Neural cell (in vitro differentiated cells): Measurements from ENCODE around the gene CDKAL1. TPM values are rescaled to one million over a fixed set of nuclear protein-coding genes. Genes with fewer than 3 reads are reported as not detected.

Source experiments
- H2AFZ ChIP-seq: fragments of 200-600, 300-800 bp; sonication (generic), shearing (Covaris generic); 2 replicates; pipeline ENCODE4 v1.6.0; 2014; ENCODE audit warnings: low read depth, mild to moderate bottlenecking, antibody characterized with exemption, low read length, moderate library complexity
- H3F3A ChIP-seq: fragments of 200-600 bp; shearing (Covaris generic); 2 replicates; pipeline ENCODE4 v1.6.1; 2016; ENCODE audit warnings: mild to moderate bottlenecking, moderate library complexity, mixed read lengths, antibody characterized with exemption, low read length; ENCODE audit not compliant: insufficient read depth, poor library complexity, severe bottlenecking
- H3K27ac ChIP-seq: fragments of 200-600, 300-800 bp; sonication (generic), shearing (Covaris generic); 2 replicates; pipeline ENCODE4 v1.5.1; 2014; ENCODE audit warnings: mild to moderate bottlenecking, low read length, moderate library complexity
- H3K27me3 ChIP-seq: fragments of 300-800, 200-600 bp; sonication (generic), shearing (Covaris generic); 2 replicates; pipeline ENCODE4 v1.6.0; 2014; ENCODE audit warnings: mild to moderate bottlenecking, low read depth, low read length, moderate library complexity; ENCODE audit not compliant: insufficient read depth
- H3K36me3 ChIP-seq: fragments of 300-800, 200-600 bp; sonication (generic), shearing (Covaris generic); 2 replicates; pipeline ENCODE4 v1.5.1; 2014; ENCODE audit warnings: mild to moderate bottlenecking, antibody characterized with exemption, low read length, moderate library complexity; ENCODE audit not compliant: insufficient read depth
- H3K4me2 ChIP-seq: fragments of 300-800, 200-600 bp; sonication (generic), shearing (Covaris generic); 2 replicates; pipeline ENCODE4 v1.6.0; 2014; ENCODE audit warnings: mild to moderate bottlenecking, low read length
- H3K4me3 ChIP-seq: fragments of 300-800, 200-600 bp; sonication (generic), shearing (Covaris generic); 2 replicates; pipeline ENCODE4 v1.5.1; 2014; ENCODE audit warnings: mild to moderate bottlenecking, low read length, moderate library complexity
- H3K79me2 ChIP-seq: fragments of 200-600 bp; shearing (Covaris generic); replicated peaks from 2 replicates; pipeline ENCODE4 v1.6.0; 2014; ENCODE audit warnings: mild to moderate bottlenecking, low read length, moderate library complexity; ENCODE audit not compliant: insufficient read depth
- H3K9ac ChIP-seq: fragments of 300-800, 200-600 bp; sonication (generic), shearing (Covaris generic); 2 replicates; pipeline ENCODE4 v1.6.1; 2016; ENCODE audit warnings: mild to moderate bottlenecking, low read length, mixed read lengths
- H3K9me2 ChIP-seq: fragments of 200-600 bp; shearing (Covaris generic); 2 replicates; pipeline ENCODE4 v1.6.1; 2016; ENCODE audit warnings: mild to moderate bottlenecking, low read length, mixed read lengths; ENCODE audit not compliant: insufficient read depth
- H3K9me3 ChIP-seq: fragments of 200-600, 300-800 bp; sonication (generic), shearing (Covaris generic); 2 replicates; pipeline ENCODE4 v1.6.1; 2016; ENCODE audit warnings: mild to moderate bottlenecking, mixed run types, low read length, moderate library complexity, mixed read lengths
- H4K20me1 ChIP-seq: fragments of 200-600 bp; shearing (Covaris generic); 2 replicates; pipeline ENCODE4 v1.6.1; 2016; ENCODE audit warnings: mild to moderate bottlenecking, mixed run types; ENCODE audit not compliant: insufficient read depth
- EP300 ChIP-seq: fragments of 450-650 bp; conservative IDR thresholded peaks from 2 replicates; pipeline ENCODE4 v1.6.1; 2014; ENCODE audit warnings: antibody characterized with exemption, mild to moderate bottlenecking, moderate library complexity; ENCODE audit not compliant: poor library complexity, severe bottlenecking
- EZH2 ChIP-seq: fragments of 200-600, 300-800 bp; shearing (Covaris generic), sonication (generic); IDR thresholded peaks from 2 replicates; pipeline ENCODE4 v1.6.1; 2014; ENCODE audit warnings: antibody characterized with exemption, low read length, borderline replicate concordance, mild to moderate bottlenecking; ENCODE audit not compliant: insufficient read depth, poor library complexity, severe bottlenecking
- MXI1 ChIP-seq: fragments of 450-650 bp; conservative IDR thresholded peaks from 2 replicates; pipeline ENCODE4 v1.6.1; 2014; ENCODE audit warnings: antibody characterized with exemption, mild to moderate bottlenecking; ENCODE audit not compliant: poor library complexity, severe bottlenecking
- POLR2AphosphoS5 ChIP-seq: IDR thresholded peaks from 2 replicates; pipeline ENCODE4 v1.6.1; 2012
- RAD21 ChIP-seq: fragments of 450-650 bp; conservative IDR thresholded peaks from 2 replicates; pipeline ENCODE4 v1.6.1; 2014; ENCODE audit warnings: antibody characterized with exemption, mild to moderate bottlenecking, moderate library complexity
- SMC3 ChIP-seq: fragments of 450-650 bp; conservative IDR thresholded peaks from 2 replicates; pipeline ENCODE4 v1.6.1; 2014; ENCODE audit warnings: antibody characterized with exemption, mild to moderate bottlenecking, moderate library complexity; ENCODE audit not compliant: poor library complexity
- TAF1 ChIP-seq: IDR thresholded peaks from 2 replicates; pipeline ENCODE4 v1.6.1; 2012; ENCODE audit warnings: low read depth
- polyA plus RNA-seq: library from polyadenylated mRNA; depleted of rRNA; stranded (reverse); fragments of >200 nt; gene quantifications from 2 replicates; pipeline ENCODE4 v1.2.3, GENCODE V29; 2014
- TF ChIP-seq, protein P1 (sequence below): fragments of 450-650 bp; IDR thresholded peaks from 2 replicates; pipeline ENCODE4 v1.5.1; 2014; ENCODE audit warnings: antibody characterized with exemption, mild to moderate bottlenecking, moderate library complexity; ENCODE audit not compliant: poor library complexity, severe bottlenecking
- TF ChIP-seq, protein P2 (sequence below): IDR thresholded peaks from 2 replicates; pipeline ENCODE4 v1.6.1; 2012; ENCODE audit warnings: borderline replicate concordance

CDKAL1 gene
- polyA plus RNA-seq, 1 donor from 2014 or later = 10.7 TPM

DNA sequence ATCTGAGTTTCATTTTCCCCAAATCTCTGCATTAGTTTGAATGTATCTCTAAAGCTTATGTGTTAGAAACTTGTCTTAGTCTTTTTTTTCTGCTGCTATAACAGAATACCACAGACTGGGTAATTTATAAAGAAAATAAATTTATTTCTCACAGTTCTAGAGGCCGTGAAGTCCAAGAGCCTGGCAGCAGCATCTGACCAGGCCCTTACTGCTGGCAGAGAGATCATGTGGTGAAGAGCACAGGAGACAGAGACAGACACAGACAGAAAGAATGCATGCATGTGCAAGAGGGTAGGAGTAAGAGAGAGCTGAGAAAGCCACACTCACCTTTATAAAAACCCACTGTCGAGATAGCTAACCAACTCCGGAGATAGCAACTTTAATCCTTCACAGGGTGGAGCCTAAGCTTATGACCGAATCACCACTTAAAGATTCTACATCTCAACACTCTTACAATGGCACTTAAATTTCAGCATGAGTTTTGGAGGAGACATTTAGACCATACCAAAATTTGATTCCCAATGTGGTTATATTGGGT, 646.6 kb downstream of the CDKAL1 start:
- H3K27ac ChIP-seq = no peak overlapping the region
- H3K27me3 ChIP-seq = no peaks in the 10 kb centered on the region
- H3F3A ChIP-seq = no peaks in the 10 kb centered on the region
- H3K4me3 ChIP-seq = no peak overlapping the region
- H3K79me2 ChIP-seq = no peaks in the 10 kb centered on the region
- H3K36me3 ChIP-seq = no peaks in the 10 kb centered on the region
- H3K9me3 ChIP-seq = no peaks in the 10 kb centered on the region
- TF ChIP-seq, protein P1, sequence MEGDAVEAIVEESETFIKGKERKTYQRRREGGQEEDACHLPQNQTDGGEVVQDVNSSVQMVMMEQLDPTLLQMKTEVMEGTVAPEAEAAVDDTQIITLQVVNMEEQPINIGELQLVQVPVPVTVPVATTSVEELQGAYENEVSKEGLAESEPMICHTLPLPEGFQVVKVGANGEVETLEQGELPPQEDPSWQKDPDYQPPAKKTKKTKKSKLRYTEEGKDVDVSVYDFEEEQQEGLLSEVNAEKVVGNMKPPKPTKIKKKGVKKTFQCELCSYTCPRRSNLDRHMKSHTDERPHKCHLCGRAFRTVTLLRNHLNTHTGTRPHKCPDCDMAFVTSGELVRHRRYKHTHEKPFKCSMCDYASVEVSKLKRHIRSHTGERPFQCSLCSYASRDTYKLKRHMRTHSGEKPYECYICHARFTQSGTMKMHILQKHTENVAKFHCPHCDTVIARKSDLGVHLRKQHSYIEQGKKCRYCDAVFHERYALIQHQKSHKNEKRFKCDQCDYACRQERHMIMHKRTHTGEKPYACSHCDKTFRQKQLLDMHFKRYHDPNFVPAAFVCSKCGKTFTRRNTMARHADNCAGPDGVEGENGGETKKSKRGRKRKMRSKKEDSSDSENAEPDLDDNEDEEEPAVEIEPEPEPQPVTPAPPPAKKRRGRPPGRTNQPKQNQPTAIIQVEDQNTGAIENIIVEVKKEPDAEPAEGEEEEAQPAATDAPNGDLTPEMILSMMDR = no peak
- TF ChIP-seq TAF1 (no peak), SMC3 (no peak), EP300 (no peak), MXI1 (no peak), EZH2 (no peak), RAD21 (no peak), POLR2AphosphoS5 (no peak)
- TF ChIP-seq, protein P2, sequence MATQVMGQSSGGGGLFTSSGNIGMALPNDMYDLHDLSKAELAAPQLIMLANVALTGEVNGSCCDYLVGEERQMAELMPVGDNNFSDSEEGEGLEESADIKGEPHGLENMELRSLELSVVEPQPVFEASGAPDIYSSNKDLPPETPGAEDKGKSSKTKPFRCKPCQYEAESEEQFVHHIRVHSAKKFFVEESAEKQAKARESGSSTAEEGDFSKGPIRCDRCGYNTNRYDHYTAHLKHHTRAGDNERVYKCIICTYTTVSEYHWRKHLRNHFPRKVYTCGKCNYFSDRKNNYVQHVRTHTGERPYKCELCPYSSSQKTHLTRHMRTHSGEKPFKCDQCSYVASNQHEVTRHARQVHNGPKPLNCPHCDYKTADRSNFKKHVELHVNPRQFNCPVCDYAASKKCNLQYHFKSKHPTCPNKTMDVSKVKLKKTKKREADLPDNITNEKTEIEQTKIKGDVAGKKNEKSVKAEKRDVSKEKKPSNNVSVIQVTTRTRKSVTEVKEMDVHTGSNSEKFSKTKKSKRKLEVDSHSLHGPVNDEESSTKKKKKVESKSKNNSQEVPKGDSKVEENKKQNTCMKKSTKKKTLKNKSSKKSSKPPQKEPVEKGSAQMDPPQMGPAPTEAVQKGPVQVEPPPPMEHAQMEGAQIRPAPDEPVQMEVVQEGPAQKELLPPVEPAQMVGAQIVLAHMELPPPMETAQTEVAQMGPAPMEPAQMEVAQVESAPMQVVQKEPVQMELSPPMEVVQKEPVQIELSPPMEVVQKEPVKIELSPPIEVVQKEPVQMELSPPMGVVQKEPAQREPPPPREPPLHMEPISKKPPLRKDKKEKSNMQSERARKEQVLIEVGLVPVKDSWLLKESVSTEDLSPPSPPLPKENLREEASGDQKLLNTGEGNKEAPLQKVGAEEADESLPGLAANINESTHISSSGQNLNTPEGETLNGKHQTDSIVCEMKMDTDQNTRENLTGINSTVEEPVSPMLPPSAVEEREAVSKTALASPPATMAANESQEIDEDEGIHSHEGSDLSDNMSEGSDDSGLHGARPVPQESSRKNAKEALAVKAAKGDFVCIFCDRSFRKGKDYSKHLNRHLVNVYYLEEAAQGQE = no peak
- no peak overlapping the region for H3K9ac ChIP-seq
- H4K20me1 ChIP-seq = no peaks in the 10 kb centered on the region
- no peaks in the 10 kb centered on the region for H3K9me2 ChIP-seq
- H2AFZ ChIP-seq = no peak overlapping the region
- H3K4me2 ChIP-seq = no peak overlapping the region

DNA sequence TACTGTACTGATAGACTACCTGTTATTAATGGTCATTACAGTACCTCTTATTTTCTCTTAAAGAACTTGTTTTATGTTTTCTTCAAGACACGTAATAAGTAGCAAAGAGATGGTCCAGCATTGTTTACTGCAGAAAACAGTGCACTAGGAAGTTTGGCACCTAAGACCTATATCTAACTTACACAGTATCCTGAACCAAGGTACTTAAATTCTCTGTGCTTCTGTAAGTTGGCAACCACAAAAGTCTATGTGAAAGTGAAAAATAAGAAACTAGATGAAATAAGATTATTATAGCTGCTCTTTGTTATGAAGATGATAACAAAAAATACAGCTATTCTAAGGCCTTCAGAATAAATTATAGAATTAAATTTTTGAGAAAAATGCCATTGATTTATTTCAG, 647.6 kb downstream of the CDKAL1 start:
- H3K9ac ChIP-seq = no peak overlapping the region

More for the DNA sequence above, 647.6 kb downstream of the CDKAL1 start:
- Histone ChIP-seq H3K79me2 (no peaks in the 10 kb centered on the region), H3F3A (peaks cover 5% of the 10 kb centered on the region), H3K27ac (no peak overlapping the region), H3K9me3 (no peaks in the 10 kb centered on the region), H2AFZ (no peak overlapping the region), H3K9me2 (no peaks in the 10 kb centered on the region), H3K27me3 (no peaks in the 10 kb centered on the region), H3K4me2 (no peak overlapping the region), H3K4me3 (no peak overlapping the region), H4K20me1 (no peaks in the 10 kb centered on the region), H3K36me3 (no peaks in the 10 kb centered on the region)
- TF ChIP-seq EZH2 (no peak), EP300 (no peak), TAF1 (no peak), SMC3 (no peak), POLR2AphosphoS5 (no peak), MXI1 (no peak), RAD21 (no peak)
- TF ChIP-seq, protein P1 = no peak
- TF ChIP-seq, protein P2 = no peak
